ENCODE data around the gene RUNDC1. TPM values are rescaled to one million over a fixed set of nuclear protein-coding genes. Genes with fewer than 3 reads are reported as not detected.

The RUNDC1 gene
- total and polyA plus RNA-seq, 2 of the 8 experiments (the other 6 are each of a cell fraction or from before 2014, with no cell fraction given) = 7.9 to 11.9 TPM

DNA sequence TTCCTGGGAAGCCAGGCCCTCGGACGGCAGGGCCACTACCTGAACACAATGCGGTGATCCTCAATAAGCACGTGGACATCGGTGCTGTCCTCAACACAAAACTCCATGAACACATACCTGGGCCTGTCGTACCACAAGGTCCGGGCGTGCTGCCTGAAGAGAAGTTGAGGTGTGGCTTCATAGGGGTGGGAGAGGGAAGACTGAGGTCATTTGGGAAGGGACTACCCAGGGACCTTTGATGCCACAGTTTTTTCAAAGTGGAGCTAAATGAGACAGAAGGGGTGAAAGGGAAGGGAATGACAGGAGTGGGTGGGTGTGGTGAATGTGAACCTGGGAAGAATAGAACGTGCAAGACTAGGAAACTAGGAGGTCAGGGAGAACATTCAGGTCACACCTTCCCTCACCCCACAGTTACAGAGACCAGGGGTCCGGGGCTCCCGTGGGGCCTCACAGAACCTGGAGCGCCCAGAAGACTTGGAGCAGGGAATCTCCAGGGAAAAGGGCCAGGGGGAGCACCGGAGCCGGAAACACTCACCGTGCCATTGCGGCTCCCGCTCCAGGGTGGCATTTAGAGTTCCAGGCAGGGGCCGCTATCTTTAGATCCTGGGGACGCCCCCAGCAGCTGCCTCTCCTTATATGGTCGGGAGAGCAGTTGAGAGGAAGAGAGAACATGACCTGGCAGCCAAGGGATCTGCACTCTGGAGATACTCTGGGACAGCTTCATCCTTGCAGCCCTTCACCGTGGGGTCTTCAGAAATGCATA lies 673 bp upstream of the RUNDC1 start, which contains the start of gene PTGES3L:
TSS of gene PTGES3L (minus strand) at position 570 of the 763 bp plus-strand sequence. CDS start at position 543, 27 bp downstream.
- 41% methylated on average over 21 of the region's 21 CpGs; no CpG with 5 or more reads in 1 of the 2 experiments for WGBS, 2 experiments (ENCODE audit: extremely low coverage in 1 of 2, insufficient coverage in 1 of 2, insufficient read length in 1 of 2, insufficient replicate concordance in 2 of 2, low coverage in 1 of 2, low lambda C conversion rate in 2 of 2, missing lambda C conversion rate in 1 of 2)
- H3K36me3 ChIP-seq (ENCODE audit: control insufficient read depth in 2 of 4, insufficient read depth in 4 of 4, low read length in 3 of 4) = peaks cover 0 to 2% (median 0%) of the 10 kb centered on the region in 4 experiments; a peak in 1 of 8 replicates
- H4K5ac ChIP-seq (ENCODE audit: insufficient read length, low read depth, low read length) = peak within 1 kb of the TSS; percentile 37
- peaks cover 3 to 16% (median 4%) of the 10 kb centered on the region in 4 experiments; a peak in 5 of 7 replicates for H3K4me1 ChIP-seq (replicated peaks in 1 of 4; ENCODE audit: control insufficient read depth in 3 of 4, insufficient read depth in 4 of 4, low read length in 3 of 4)
- H3K4me3 ChIP-seq (ENCODE audit: extremely low read depth in 1 of 4, insufficient read depth in 2 of 4, low read depth in 3 of 4, low read length in 4 of 4) = peak within 1 kb of the TSS; percentile 72 to 96 (median 89)
- no peak within 1 kb of the TSS for H2BK20ac ChIP-seq (ENCODE audit: low read length)
- peak within 1 kb of the TSS; percentile 48; the same call in 1 of the 2 replicates for H2BK15ac ChIP-seq (ENCODE audit: low read length)
- peak within 1 kb of the TSS; percentile 22 for H4K91ac ChIP-seq (replicated peaks; ENCODE audit: insufficient read length, low read length)
- CTCF ChIA-PET (ENCODE audit: partially characterized antibody) = interaction anchor here (0.9 to 1.1 kb wide), 3 partner anchors 12 to 19 kb away, joined by 3 to 6 read pairs (median 3); partner anchors contain the start of genes AARSD1 and RPL27
- FAIRE-seq (no peak), DNase-seq (ENCODE audit: low read depth in 1 of 2, low spot score in 2 of 2) (peak in 1 of 2 experiments; percentile 67)
- no peak within 1 kb of the TSS for H3K23ac ChIP-seq (ENCODE audit: insufficient read length)
- no peak within 1 kb of the TSS for H3K56ac ChIP-seq (replicated peaks; ENCODE audit: insufficient read length, low read depth, low read length)
- H3K9me3 ChIP-seq (ENCODE audit: insufficient read depth in 2 of 2, low read depth in 1 of 2, low read length in 1 of 2) = no peaks in the 10 kb centered on the region
- H3K27me3 ChIP-seq (replicated peaks in 1 of 4; ENCODE audit: control insufficient read depth in 3 of 4, extremely low read depth in 1 of 4, insufficient read depth in 3 of 4, low read length in 3 of 4) = no peaks in the 10 kb centered on the region
- H2AFZ ChIP-seq (ENCODE audit: low read length) = peak within 1 kb of the TSS; percentile 61
- H2BK12ac ChIP-seq (ENCODE audit: low read depth, low read length) = peak within 1 kb of the TSS; percentile 64; the same call in 1 of the 2 replicates
- H3K23me2 ChIP-seq (ENCODE audit: low read depth, low read length) = peaks cover 10% of the 10 kb centered on the region
- peak within 1 kb of the TSS; percentile 57; the same call in 1 of the 2 replicates for H3K27ac ChIP-seq (ENCODE audit: low read depth, low read length)
- no peak within 1 kb of the TSS for H3K4ac ChIP-seq (replicated peaks; ENCODE audit: insufficient read length, low read depth, low read length)
- 0 out of 2 replicates have a peak within 1 kb of the TSS, but pooled peaks have one; percentile 9 for H2AK5ac ChIP-seq (ENCODE audit: low read depth, low read length)
- POLR2A ChIA-PET (ENCODE audit: partially characterized antibody) = interaction anchor here (0.7 to 4.6 kb wide), 7 partner anchors 11 to 336 kb away, joined by 3 to 45 read pairs (median 3); partner anchors contain the start of genes AARSD1 and RPL27
- peak within 1 kb of the TSS; percentile 64; the same call in 1 of the 2 replicates for H4K8ac ChIP-seq (ENCODE audit: extremely low read depth, insufficient read depth, low read length)
- peaks cover 0 to 17% of the 10 kb centered on the region in 2 experiments; a peak in 3 of 4 replicates for H3K79me2 ChIP-seq (ENCODE audit: control insufficient read depth in 1 of 2, insufficient read depth in 2 of 2, low read length in 2 of 2)
- H3K18ac ChIP-seq (ENCODE audit: extremely low read depth, low read length) = peak within 1 kb of the TSS; percentile 48
- peak within 1 kb of the TSS; percentile 93 to 96 for H3K4me2 ChIP-seq (ENCODE audit: insufficient read depth in 1 of 2, low read depth in 2 of 2, low read length in 2 of 2)
- H2BK120ac ChIP-seq (replicated peaks; ENCODE audit: low read depth, low read length) = no peak within 1 kb of the TSS
- no peak within 1 kb of the TSS for H3K14ac ChIP-seq (ENCODE audit: insufficient read length)
- peak within 1 kb of the TSS; percentile 74 to 85 (median 78) for H3K9ac ChIP-seq (replicated peaks in 1 of 4; ENCODE audit: extremely low read depth in 1 of 4, low read depth in 3 of 4, low read length in 3 of 4)
- peak within 1 kb of the TSS; percentile 28; the same call in 1 of the 2 replicates for H2BK5ac ChIP-seq (ENCODE audit: low read depth, low read length)
- H3K79me1 ChIP-seq (ENCODE audit: low read depth, low read length) = peaks cover 6% of the 10 kb centered on the region; the same call in 1 of the 2 replicates
- peaks cover 0 to 3% of the 10 kb centered on the region in 2 experiments for H4K20me1 ChIP-seq (replicated peaks in 1 of 2; ENCODE audit: control insufficient read depth in 1 of 2, insufficient read depth in 2 of 2, low read length in 2 of 2)
- TF ChIP-seq SRF (IDR thresholded peaks at IDR 0.05; ENCODE audit: low read depth, low read length) (peak; percentile 93), PHF8 (conservative IDR thresholded peaks at IDR 0.05; ENCODE audit: low read depth, low read length) (0 out of 2 replicates have a peak, but pooled peaks have one; percentile 10), KDM4A (IDR thresholded peaks at IDR 0.05; ENCODE audit: low read depth, low read length, severe bottlenecking) (peak; percentile 50), HDAC2 (IDR thresholded peaks at IDR 0.05; ENCODE audit: borderline replicate concordance in 1 of 2, low read depth in 2 of 2, low read length in 2 of 2) (no peak), POLR2A (IDR thresholded peaks at IDR 0.05; ENCODE audit: control extremely low read depth in 1 of 2, low read depth in 2 of 2, low read length in 2 of 2) (peak; percentile 44 to 55), EZH2 (IDR thresholded peaks at IDR 0.05; ENCODE audit: low read depth, low read length, severe bottlenecking) (no peak), CREB1 (IDR thresholded peaks at IDR 0.05) (no peak), ZNF274 (IDR thresholded peaks at IDR 0.05; ENCODE audit: borderline replicate concordance, extremely low read depth, low read length) (no peak), SUZ12 (IDR thresholded peaks at IDR 0.05; ENCODE audit: low read length) (no peak), BCL11A (IDR thresholded peaks at IDR 0.05; ENCODE audit: low read depth in 2 of 2, low read length in 2 of 2) (no peak), RBBP5 (IDR thresholded peaks at IDR 0.05; ENCODE audit: borderline replicate concordance, low read depth, low read length) (no peak)
